GM21381 (cell line): ENCODE data around the gene ASIC4.
A peak's percentile ranks its signal among the peaks of the same experiment; 100 is the strongest.

Experiments
- ATAC-seq: cut with Tn5 transposase; IDR thresholded peaks from one replicate; pipeline ENCODE4 v1.9.1; 2021; ENCODE audit warnings: mild to moderate bottlenecking, moderate library complexity; ENCODE audit not compliant: unreplicated experiment

ASIC4 gene, protein sequence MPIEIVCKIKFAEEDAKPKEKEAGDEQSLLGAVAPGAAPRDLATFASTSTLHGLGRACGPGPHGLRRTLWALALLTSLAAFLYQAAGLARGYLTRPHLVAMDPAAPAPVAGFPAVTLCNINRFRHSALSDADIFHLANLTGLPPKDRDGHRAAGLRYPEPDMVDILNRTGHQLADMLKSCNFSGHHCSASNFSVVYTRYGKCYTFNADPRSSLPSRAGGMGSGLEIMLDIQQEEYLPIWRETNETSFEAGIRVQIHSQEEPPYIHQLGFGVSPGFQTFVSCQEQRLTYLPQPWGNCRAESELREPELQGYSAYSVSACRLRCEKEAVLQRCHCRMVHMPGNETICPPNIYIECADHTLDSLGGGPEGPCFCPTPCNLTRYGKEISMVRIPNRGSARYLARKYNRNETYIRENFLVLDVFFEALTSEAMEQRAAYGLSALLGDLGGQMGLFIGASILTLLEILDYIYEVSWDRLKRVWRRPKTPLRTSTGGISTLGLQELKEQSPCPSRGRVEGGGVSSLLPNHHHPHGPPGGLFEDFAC

DNA sequence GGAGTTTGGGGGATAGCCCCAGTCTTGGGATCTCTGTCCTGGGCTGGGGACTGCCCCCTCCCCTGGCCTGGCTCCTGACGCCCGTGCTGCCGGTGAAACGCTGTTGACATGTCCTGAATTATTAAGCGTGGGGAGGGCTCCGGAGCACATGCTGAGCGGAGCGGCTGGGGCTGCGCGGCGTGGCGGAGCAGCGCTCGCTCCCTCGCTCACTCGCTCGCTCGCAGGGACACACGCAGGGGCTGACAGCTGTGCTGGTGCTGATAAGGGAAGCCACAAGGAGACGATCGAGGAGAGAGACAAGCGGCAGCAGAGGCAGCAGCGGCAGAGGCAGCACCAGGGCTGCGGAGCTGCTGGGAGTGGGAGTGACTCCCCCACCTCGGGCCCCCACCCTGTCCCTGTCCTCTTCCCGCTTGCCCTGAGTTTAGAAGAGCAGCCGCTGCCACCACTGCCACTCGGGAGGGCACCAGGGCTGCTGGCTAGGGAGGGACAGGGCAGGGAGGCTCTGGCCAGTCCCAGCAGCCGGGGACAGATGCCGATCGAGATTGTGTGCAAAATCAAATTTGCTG is at the start of gene ASIC4:
Gene ASIC4, plus strand, starts transcription at position 287 of the 566 bp plus-strand sequence. Its CDS starts 243 bp downstream, at position 530.
- no peak for ATAC-seq

DNA sequence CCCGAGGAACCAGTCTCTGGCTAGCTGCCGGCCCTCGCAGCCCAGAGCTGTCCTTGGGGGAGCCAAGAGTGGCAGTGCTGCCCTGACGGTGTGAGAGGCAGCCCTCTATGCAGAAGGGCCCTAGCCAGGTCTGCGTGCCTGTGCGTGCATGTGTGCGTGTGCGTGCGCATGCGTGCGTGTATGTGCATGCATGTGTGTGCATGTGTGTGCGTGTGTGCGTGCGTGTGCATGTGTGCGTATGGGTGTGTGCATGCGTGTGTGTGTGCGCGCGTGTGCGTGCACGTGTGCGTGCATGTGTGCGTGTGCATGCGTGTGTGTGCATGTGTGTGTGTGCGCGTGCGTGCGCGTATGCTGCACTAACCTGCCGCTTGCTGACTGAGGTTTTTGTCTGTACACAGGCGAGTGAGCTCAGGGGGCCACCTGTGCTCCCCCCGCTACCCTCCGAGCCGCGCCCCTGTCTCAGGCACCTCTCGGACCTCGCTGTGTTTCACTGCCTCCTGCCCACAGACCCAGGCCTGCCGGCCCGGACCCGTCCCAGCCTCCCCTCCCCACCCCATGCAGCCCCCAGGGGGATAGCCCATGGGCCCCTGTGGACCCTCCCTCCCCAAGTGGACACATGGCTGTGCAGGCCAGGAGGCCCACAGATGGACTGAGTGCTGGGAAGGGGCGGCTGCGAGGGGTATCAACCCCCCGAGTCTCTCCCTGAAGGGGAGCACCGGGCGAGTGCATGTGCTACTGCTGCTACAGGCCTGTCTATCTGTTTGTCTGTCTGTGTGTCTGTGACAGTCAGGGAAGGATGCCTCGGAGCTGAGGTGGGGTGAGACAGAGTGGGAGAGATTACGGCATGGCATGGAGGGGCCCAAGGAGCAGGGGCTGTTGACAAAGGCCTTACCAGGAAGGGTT is 48.4 kb upstream of the ASIC4 start:
- no peak for ATAC-seq

DNA sequence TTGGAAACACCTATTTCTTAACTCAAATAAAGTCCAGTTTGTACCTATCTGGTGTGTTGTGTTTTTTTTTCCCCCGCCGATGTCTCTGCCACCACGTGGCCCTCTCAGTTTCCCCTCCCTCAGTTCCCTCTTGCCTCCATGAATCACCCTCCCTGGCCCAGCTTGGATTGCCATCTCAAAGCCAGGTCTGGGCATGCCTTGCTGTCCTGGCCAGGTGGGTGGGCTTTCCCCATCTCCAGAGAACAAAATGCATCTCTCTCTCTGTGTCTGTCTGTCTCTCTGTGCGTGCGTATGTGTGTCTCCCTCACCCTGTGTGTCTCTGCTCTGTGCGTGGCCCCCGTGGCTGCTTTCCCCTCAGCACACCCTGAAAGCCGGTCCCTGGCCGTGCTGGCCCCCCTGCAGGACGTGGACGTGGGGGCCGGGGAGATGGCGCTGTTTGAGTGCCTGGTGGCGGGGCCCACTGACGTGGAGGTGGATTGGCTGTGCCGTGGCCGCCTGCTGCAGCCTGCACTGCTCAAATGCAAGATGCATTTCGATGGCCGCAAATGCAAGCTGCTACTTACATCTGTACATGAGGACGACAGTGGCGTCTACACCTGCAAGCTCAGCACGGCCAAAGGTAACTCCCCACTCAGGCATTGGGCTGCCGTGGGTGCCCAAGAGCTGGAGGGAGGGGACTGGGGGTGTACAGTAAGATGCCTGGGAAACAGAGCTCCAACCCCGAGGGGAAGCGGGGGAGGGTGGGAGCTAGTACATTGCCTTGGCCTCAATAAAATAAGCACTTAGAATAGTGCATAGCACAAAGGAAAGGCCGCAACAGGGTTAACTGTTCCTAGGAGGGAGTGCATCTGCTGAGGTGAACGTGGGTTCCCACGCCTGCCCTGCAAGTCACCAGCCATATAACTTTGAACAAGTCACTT is 47.2 kb upstream of the ASIC4 start:
- no peak for ATAC-seq

DNA sequence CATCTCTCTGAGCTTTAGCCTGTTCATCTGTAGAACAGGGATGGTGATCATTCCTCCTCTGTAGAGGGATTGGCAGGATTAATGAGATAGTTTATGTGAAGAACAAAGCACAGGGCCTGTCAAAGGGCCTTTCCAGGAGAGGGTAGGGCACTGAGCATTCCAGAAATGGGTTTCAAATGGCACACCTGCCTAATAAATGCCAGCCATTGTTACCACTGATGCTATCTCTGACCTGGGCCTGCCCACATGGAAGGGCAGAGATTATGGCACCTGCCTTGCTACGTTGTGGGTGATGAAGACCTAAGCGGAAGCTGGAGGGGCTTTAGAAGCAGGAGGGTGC is 46.6 kb upstream of the ASIC4 start:
- ATAC-seq: no peak

DNA sequence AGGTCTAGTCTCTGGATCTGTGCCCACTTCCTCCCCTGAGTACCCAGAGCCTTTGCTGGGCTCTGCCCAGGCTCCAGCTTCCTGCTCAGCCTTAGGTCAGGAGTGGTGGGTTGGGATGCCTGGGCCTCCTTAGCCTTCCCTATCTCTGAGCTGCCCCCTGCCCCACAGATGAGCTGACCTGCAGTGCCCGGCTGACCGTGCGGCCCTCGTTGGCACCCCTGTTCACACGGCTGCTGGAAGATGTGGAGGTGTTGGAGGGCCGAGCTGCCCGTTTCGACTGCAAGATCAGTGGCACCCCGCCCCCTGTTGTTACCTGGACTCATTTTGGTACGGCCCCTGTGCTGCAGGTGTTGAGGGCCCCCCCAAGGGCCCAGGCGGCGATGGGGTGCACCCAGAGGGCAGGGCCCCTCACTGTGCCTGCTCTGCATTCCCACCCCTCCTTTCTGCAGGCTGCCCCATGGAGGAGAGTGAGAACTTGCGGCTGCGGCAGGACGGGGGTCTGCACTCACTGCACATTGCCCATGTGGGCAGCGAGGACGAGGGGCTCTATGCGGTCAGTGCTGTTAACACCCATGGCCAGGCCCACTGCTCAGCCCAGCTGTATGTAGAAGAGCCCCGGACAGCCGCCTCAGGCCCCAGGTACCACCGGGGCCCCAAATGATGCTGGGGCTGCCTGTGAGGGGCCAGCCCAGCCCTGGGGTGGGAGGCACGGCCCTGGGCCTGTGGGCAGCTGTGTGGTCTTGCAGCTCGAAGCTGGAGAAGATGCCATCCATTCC is 45.7 kb upstream of the ASIC4 start:
- no peak for ATAC-seq

DNA sequence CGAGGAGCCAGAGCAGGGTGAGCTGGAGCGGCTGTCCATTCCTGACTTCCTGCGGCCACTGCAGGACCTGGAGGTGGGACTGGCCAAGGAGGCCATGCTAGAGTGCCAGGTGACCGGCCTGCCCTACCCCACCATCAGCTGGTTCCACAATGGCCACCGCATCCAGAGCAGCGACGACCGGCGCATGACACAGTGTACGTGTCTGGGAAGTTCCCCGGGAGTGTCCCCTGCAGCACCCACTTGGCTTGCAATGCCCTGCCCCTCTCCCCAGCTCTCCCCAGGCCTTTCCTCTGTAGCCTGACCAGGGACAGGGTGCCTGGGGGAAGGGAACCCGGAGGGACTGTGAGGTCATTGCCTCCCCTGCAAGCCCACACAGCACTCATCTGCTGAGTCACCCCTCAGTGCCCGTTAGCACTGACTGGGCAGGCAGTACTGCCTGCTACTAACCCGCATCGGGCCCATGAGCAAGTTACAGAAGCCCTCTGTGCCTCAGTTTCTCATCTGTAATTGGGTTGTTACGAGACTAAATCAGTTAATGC is 45.0 kb upstream of the ASIC4 start:
- no peak for ATAC-seq

DNA sequence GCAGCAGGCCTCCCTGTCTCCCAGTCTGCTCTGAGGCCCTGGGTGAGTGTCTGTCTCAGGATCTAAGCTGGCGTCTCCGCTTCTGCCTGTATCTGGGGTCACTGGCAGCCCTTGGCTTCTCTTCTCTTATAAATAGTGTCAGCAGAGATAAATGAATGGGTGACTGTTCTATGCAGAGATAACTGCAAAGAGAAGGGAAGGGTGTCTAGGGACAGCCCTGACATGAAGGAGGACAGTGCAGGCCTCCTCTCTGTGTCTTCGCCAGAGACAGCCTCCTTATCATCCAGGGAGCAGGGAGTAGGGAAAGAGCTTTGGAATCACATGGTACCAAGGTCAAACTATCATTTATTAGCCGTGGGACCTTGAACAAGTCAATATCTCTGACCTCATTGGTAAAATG is 43.9 kb upstream of the ASIC4 start:
- no peak for ATAC-seq

DNA sequence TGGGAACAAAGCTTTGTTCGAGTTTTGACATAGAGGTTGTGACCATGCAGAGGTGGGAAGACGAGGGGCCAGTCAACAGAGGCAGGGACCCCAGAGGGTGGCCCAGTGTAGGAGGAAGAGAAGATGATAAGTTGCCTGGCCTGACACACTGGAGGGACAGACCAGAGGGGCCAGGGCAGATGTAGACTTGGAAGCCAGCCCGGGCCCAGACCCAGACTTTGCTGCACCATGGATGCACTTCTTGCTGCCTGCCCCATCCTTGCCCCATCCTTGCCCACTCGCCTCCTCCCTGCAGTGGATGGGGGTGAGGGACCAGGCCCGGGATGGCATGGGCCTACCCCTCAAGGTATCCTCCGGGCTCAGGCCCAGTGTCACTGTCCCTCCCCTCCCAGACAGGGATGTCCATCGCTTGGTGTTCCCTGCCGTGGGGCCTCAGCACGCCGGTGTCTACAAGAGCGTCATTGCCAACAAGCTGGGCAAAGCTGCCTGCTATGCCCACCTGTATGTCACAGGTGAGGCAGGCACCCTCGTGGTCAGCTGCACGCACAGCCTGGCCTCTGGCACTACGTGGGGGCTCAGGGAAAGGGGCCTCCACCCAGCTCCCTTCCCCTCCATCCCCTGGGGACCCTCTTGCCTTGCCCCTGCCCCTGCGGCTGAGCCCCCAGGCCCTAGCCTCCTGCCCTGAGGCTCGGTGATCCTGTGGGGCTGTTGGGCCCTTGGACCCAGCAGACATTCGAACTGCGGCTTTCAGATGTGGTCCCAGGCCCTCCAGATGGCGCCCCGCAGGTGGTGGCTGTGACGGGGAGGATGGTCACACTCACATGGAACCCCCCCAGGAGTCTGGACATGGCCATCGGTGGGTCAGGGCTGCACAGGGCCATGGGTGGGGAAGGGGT is 42.6 kb upstream of the ASIC4 start:
- no peak for ATAC-seq

DNA sequence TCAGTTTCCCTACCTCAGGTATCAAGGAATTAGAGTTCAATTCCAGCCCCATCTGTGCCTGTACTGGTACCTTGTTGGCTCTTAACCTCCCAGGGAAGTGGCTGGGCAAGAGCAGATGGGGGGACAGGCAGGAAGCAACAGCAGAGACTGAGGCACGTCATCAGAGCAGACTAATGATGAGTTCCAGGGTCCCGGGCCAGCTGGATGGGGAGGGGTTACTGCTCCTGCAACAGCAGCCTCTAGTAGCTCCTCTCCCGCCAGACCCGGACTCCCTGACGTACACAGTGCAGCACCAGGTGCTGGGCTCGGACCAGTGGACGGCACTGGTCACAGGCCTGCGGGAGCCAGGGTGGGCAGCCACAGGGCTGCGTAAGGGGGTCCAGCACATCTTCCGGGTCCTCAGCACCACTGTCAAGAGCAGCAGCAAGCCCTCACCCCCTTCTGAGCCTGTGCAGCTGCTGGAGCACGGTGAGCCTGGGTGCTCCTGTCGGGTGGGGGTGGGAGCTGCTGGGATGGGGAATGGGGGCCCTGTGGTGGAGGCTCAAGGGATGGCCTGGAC is 41.6 kb upstream of the ASIC4 start:
- no peak for ATAC-seq

DNA sequence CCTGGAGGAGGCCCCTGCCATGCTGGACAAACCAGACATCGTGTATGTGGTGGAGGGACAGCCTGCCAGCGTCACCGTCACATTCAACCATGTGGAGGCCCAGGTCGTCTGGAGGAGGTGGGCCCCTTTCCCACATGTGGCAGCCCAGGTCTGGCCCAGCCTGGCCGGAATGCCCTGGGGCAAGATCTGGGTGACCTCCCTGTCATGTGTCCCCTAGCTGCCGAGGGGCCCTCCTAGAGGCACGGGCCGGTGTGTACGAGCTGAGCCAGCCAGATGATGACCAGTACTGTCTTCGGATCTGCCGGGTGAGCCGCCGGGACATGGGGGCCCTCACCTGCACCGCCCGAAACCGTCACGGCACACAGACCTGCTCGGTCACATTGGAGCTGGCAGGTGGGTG is 40.8 kb upstream of the ASIC4 start:
- ATAC-seq: no peak

DNA sequence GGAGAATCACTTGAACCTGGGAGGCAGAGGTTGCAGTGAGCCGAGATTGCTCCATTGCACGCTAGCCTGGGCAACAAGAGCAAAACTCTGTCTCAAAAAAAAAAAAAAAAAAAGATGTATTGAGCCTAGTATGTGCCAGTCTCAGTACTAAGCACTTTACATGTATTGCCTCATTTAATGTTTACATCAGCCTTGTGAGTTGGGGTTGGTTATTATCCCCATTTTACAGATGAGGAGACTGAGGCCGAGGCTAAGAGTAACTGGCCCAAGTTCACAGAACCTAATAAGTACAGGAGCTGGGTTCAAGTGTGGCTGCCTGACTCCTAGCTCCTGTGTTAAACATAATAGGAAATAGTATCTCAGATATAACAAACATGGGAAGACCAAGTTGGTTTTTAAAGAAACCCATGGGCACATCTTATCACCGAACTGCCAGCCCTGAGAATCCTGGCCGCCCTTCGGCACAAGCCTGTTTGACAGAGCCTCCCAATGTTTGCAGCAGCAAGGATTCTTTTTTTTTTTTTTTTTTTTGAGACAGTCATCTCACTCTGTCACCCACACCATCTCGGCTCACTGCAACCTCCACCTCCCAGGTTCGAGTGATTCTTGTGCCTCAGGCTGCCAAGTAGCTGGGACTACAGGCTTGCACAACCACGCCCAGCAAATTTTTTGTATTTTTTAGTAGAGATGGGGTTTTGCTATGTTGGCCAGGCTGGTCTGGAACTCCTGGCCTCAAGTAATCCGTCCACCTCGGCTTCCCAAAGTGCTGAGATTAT is 39.8 kb upstream of the ASIC4 start:
- no peak for ATAC-seq

DNA sequence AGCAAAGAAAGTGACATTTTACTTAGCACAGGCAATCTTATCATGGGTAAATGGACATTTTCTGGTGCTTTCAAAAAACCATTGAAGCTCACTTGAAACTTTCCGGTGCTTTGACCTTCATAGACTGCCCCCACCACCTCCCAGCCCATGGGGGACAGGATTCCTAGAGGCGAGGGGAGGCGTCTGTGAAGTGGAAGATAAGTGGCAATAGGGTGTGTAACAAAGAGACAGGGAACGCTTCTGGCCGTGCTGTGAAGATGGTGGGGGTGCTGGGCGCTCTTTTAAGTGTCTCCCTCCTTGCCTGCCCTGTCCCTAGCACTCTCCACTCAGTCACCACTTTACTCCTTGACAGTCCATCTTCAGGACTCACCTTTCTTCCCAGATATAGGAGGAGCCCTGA is 39.0 kb upstream of the ASIC4 start:
- no peak for ATAC-seq

DNA sequence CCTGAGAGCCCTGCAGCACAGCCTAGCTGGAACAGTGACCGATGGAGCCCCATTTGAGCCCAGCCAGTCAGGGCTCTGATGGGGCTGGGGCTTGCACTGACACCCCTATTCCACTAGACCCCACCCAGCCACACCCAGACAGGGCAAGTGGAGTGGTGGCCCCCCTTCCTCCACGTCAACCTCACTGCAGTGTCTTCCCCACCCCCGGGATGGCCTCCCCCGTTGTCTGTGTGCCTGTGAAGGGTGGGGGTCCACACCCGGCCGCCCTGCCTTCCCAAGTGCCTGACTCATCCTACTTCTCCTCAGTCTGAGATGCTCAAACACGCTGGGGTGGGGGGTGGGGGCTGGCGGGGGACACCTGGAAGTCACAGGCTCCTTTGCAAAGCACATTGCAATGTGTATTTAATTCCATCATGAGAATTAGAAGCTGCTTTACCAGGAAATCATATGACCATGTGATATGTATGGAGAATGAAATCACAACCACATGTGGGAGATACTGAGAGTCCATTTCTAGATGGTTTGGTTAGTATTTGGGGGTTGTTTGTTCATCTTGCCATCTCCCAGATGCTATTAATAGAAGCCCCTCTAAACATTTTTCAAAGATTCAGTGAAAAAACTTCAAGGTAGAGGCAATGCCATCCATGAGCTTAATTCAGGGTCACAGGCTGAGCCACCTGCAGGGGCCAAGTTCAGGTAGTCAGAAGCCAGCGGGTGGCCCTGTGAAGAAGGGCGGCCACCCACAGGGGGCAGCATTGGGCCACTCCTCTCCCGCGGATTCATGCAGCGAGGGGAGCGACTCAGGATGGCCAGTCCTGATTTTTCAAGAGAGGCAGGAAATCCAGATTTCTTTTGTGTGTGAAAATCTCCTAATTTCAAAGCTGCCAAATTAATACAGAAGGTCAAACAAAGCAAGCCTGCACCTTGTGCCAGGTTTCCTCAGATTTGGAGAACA is 38.3 kb upstream of the ASIC4 start:
- peak; percentile 67 for ATAC-seq

DNA sequence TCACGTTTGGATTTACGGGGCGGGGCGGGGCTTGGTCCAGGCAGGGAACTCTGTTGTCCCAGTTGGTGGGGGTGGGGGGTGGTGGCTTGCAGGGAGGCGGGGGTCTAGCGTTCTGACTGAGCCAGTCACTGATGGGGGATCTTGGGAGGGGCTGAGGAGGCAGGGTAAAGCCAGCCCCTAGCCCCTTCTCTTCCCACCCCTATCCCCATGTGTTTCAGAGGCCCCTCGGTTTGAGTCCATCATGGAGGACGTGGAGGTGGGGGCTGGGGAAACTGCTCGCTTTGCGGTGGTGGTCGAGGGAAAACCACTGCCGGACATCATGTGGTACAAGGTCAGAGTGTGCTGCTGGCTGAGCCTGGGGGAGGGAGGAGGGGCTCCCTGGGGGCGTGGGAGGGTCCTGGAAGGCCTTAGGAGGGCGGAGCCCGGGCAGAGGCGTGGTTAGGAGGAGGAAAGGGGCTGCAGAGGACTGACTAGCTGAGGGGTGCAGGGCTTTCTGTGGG is 37.6 kb upstream of the ASIC4 start:
- ATAC-seq: no peak

DNA sequence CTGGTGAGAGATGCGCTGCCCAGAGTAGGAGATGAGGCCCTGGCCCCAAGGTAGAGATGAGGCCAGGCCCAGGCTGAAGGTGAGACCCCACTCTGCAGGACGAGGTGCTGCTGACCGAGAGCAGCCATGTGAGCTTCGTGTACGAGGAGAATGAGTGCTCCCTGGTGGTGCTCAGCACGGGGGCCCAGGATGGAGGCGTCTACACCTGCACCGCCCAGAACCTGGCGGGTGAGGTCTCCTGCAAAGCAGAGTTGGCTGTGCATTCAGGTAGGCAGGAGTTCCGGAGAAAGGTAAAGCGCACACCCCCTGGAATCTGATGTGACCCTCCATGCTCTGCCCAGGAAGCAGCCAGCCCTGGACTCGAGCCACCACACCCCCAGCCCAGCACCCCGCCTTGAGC is 37.1 kb upstream of the ASIC4 start:
- ATAC-seq: no peak

DNA sequence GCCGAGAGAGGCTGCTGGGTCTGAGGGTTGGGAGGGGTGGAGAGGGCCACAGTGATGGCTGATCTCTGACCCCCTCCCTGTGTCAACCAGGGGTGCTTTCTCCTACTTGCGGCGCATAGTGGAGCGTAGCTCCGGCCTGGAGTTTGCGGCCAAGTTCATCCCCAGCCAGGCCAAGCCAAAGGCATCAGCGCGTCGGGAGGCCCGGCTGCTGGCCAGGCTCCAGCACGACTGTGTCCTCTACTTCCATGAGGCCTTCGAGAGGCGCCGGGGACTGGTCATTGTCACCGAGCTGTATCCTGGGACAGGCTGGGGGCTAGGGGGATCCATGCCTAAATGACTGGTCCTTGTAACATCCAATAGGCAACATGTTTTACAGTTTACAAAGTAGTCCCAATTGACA is 36.5 kb upstream of the ASIC4 start:
- no peak for ATAC-seq
